Measurements from ENCODE around the gene FRMD4A.
A peak's percentile ranks its signal among the peaks of the same experiment; 100 is the strongest.
"Not testable (repeated sequence)": the region's sequence is repeated elsewhere in the genome, so short reads cannot be mapped to it uniquely, and the experiment has no call there.

FRMD4A gene

DNA sequence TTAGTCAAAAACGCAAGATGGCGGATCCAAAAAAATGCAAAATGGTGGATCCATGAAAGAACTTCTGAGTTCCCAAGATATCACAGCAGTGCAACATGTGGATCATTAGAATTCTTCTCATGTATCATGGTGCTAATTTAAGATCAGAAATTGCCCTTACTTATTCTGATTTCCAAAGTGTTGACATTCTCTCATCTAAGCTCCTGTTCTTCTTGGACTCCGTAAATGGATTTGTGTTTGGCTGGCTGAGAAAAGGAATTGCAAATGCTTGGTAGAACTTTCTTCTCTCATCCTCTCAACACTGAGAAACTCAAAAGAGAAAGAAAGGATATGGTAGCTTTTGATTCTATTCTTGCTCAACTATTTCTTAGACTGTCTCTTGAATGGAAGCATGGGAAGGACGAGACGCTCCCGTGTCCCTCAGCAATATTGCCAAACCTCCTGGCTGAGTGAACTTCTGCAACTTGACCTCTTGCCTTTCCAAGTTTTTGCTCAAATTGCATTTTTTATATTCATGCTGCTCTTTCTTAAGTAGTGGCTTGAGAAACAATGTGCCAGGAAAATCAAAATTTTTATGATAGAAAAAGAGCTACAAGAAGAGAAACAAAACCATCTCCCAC lies 44.7 kb downstream of the FRMD4A start:
- no peak for DNase-seq

DNA sequence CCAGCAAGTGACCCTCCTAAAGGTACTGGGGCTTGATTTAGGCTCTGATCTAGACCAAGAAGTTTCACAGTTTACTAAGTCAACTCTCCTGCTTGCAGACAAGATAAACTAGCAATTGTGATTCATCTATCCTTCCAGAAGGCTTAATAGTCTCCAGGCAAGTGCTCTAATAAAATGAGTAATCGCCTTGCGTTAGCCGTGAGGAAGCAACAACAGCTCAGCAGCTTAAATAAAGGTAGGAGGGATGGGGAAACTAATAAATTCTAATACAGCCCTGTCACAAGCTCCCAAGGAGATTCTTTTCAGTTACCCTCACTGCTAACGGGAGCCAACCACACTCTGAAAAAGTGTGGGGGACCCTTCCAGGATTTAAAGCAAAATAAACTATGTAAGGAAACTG lies 48.4 kb downstream of the FRMD4A start:
- DNase-seq, result no peak

DNA sequence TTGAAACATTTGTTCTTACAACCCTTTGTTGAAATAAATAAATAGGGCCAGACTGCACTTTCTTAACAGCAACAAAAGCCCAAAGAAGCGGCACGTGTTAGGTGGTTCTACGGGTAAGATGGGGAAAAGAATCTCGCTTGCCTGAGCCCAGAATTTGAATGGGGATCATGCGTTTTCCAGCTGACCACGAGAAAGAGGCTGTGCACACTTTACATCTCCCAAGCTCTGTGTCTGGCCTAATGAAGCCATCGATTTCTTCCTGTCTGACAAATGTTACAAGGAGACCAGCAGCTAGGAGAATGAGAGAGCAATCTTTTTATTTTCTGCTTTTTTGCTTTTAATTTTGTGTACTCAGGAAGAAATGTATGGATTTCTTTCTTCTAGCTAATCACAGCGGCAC lies 52.2 kb downstream of the FRMD4A start:
- no peak for DNase-seq

DNA sequence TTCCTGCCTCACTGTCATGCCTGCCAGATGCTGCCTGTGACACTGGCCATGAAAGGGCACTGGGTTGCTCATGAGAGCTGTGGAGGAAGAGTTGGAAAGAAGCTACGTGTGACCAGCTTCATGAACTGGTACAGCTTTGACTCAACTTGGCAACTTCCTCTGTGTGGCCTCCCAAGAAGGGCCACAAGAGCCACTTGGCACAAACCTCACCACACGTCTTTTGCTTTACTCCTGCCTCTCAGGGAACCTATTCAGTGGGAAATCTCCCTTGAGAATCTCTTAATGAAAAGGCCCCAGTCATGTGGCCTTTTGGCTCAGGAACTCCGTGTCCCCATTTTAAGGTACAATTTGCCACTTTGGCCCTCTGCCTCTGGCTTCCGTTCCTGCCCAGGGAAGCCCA lies 54.5 kb downstream of the FRMD4A start:
- peak; percentile 76 for DNase-seq

DNA sequence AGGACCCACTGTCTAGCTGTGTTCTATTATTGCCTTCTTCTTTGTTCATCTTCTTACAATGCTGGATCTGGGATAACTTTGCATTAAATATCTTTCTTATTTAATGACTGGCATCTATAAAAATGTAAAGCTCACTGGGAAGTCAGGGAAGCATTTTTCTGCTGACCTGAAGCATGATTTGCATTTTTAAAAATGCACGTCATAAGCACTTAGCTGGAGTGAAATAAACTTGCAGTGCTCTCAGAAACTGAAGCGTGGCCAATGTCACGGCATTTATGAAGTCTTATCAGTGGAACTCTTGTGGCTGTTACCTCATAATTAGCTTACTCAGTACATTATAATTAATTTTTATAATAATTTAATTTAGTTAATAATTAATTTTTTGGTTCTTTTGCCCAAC lies 59.1 kb downstream of the FRMD4A start:
- DNase-seq, result no peak

DNA sequence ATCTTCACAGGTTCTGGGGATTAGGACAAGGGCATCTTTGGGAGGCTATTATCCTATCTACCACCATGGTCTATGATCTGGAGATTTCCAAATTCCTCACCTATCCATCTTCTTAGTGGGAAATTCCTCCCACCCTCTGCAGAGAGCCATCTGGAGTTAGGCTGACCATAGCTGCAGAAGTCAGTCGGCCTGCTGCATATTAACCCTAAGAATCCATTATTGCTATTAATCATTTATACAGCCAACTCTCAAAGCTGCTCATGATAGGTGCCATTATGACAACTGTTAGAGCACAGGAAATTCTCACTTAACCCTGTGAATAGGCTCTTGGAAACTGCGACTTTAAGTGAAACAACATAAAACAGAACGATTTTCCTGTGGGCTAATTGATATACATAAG lies 60.4 kb downstream of the FRMD4A start:
- DNase-seq, result no peak

DNA sequence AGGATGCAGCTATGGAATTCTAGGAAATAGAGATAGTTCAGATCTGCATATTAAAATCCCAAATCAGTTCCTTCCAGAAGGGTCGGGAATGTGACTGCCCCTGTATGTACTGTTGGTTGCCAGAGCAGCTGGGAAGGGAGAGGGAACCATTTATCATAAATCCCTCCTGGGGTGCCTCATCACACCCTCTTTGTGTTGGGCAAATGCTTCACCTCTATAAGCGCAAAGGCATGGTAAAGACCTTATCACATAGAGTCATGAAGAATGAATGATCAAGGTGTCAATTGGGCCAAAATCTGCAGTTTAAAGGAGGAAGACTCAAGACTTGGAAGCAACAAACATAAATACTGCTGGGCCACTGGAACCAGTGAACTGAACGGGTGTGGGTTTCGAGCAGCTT lies 65.0 kb downstream of the FRMD4A start:
- DNase-seq, result no peak

DNA sequence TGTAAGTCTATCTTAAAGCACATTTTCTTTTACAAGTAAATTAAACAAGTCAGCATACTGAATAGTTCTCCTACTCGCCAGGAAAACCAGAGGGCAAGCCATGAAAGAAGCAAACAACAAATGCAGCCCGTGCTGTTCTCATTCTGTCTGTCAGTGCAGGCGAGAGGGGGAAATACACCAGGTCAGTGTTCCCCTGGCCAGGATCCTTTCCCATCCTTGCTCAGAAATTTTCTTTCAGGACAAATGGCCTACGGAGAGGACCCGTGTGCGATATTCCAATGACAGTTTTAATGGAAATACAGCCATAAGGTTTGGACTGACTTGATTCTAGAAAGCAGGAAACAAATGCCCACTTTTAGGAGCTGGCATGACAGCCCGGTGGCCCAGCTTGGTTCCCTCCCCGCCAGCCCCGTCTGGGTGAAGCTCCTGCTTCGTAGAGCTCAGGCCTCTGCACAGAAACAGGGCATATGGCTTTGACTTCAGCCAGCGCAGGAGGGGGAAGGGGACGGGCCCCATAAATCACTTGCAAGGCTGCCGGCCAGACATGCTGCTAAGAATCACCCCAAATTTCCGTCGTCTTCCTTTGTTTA lies 67.8 kb downstream of the FRMD4A start:
- no peak for DNase-seq

DNA sequence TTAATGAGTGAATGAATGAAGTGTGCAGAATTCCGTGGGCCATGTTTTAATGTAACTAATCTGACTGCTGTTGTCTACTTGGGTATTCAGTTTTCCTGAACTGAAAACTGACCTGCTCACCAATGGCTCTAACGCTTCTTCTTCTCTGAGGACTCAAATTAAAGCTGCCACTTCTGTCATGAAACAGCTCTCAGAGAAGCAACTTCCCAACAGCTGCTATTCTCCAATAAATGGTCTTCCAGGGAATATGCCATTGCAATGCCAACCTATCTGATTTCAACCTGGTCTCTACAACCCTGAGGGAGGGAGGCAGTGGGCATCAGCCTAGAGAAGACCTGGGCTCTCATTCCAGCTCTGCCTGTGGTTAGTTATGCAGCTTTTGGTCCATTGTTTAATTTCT lies 69.4 kb downstream of the FRMD4A start:
- no peak for DNase-seq

DNA sequence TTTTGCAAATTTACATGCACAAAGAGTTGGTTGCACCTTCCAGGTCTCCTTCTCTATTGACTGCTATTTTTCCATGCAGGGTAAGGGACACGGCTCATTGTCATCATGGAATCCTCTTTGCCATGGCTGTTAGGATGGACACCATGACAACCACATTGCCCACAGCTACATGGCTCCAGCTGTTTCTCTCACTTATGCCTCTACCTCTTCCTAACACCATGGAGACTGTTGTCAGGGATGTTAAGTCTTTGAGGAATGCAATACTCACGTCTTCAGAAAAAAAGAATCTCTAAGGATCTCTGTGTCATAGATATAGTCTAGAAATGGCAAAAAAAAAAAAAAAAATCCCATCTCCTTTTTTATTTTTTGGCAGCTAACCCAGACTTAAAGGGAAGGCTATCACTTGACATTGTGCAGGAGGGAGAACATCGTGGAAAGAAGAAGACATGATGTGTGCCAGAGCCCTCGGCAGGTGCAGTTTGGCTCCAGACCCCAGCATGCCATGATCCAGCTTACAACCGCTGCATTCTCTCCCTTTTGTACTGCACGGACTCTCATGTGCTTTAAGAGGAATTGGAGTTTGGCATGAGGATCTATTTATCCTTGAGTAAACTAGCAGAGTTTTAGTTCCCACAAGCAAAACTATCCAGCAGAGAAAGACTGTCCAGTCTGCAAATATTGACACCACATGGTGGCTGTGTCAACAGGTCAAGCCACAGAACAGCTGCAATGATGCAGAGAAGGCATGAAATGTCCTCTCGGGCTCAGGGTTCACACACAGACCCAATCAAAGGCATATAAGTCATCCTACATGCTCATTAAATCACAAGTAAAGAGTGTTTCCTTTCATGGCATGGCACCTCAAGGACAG lies 70.8 kb downstream of the FRMD4A start:
- no peak for DNase-seq

DNA sequence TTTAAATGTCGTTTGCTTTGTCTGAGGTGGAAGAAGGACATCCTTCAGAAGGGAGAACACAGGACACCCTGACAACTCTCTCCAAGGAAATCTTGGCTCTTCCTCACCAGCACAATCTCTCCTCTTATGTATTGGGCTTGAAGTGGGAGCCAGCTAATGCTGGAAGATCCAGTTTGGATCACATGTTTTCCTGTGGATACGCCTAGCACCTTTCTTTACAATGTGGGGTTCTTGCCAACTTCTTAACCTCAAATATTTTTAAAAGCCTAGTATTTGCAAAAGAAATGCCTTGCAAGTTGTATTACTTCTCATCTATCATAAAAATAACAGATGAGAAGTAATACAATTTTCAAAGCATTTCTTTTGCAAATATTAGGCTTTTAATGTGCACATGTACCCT lies 76.4 kb downstream of the FRMD4A start:
- no peak for DNase-seq

DNA sequence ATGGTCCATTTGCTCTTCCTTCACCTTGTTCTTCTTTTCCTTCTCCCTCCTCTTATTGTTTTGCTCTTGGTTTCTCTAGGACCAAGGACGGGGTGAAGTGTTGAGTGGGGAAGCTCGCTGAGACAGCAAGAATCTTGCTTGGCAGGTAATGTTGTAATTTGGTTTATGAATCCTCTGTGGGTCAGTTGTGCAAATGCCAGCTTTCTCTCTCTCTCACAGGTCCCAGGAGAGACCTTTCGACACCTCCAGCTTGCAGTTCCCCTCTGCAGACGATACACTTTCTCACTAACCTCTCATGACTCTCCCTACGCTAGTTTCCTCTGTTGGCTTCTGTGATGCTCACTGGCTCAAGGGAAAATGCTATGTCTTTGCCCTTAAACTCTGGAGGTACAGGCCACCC lies 77.0 kb downstream of the FRMD4A start:
- no peak for DNase-seq

DNA sequence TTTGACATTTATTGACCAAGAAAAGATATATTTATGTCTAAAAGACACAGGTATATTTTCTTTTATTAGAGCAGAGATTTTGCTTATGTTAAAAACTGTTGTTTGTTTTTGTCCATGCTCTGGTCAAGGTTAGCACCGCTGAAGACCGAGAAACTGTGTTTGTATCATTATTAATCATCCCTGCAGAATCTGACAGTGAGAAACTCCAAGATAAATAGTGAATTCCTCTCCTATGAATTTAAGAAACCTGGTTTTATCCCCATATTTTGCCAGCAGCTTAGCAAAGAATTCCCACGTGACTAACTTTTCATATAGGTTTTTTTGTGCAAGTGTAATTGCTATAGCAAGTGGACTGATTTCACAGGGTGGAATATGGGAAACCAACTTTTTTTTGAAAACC lies 77.6 kb downstream of the FRMD4A start:
- DNase-seq, result no peak

DNA sequence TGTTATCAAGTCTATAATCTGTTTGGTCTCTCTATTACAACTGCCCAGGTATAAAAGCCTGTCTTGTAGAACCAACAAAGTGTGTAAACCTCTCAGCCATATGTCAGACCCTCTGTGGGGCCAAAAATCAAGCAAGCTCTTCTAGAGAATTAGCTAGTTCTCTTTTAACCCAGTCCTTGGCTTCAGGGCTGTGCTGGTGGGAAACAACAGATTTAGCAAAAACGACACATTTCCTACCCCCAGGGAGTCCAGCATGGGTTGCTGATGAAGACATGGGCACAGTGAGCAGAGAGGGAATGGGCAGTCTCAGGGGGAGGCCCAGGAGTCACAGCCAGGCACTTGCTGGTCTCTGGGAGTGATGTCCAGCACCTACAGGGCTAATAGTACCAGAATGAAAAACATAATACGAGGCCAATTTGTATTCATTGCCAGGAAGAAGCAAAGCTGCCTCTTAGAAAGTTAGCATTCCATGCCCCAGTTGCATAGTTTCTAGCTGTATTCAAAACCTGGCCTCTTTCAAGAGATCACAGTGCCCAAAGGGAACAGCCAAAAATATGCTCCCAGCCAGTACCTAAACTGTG lies 80.1 kb downstream of the FRMD4A start:
- peak; percentile 29 for DNase-seq

DNA sequence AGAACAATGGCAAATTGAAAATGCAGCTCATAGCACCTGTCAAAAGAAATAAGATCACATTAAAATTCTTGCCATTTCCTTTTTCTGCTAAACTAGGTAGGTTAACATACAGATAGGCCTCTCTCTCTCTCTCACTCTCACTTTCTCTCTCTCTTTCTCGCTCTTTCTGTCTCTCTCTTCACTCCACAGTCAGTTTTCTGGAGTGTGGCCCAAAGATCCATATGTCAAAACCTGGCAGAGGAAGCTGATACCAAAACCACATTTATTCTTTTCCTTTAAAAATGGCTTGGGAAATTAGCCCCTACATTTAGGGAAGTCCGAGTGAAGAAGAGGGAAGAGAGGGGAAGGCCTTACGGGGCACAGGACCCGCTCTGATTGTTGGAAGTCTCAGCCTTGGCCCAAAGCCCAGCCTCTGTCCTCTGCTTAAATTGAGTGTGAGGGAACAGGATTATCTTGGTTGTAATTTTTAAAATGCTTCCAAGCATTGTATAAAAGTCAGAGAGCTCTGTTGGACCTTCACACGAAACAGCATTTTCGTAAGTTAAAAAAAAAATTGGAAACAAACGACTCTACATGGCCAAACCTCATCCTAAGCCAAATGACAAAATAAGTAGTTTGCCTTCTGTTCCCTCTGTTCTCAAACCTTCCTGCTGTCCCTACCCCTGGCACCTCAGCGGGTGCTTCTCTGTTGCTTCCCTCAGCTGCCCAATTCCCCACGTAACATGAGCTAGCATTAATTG lies 83.2 kb downstream of the FRMD4A start:
- DNase-seq, result no peak

DNA sequence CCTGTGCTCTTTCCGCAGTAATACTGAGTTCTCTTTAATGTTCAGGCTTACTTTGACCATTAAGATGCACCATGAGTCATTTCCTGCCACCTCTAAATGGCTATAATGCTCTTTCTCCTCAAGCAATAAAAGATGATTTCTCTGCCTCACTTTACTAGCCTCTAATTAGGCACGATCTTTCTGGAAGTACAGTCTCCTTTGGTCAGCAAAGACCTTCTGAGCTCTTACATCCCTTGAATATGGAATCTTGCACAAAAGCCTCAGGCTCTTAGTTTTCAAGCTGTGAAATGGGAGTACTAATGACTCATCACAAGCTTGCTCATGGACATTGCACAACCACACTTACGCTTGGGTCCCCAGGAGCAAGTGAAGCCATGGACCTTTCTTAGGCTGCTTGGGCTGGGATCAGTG lies 85.9 kb downstream of the FRMD4A start:
- DNase-seq, result no peak

DNA sequence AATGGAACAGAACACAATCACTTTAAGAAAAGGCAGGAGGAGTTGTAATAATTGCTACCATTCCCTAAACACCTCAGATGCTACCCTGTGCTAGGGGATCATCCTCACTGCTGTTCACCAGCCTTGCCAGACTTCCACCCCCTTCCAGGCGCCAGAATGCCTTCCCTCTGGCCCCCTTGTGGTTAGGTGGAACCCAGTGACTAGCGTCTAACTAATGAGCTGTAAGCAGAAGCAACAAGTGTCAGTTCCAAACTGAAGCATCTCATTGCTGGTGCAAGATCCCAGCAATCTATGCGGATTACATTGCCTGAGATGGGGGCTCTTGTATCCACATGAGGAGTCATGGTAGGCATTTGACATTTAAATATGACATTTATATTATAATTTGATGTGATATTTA lies 86.6 kb downstream of the FRMD4A start:
- DNase-seq, result no peak

DNA sequence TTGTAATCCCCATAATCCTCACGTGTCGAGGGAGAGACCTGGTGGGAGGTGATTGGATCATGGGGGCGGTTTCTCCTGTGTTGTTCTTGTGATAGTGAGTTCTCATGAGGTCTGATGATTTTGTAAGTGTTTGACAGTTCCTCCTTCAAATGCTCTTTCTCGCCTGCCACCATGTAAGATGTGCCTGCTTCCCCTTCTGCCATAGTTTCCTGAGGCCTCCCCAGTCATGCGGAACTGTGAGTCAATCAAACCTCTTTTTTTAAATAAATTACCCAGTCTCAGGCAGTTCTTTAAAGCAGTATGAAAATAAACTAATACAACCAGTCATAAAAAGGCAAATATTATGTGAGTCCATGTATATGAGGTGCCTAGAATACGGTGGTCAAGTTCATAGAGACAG lies 87.5 kb downstream of the FRMD4A start:
- DNase-seq, result no peak

DNA sequence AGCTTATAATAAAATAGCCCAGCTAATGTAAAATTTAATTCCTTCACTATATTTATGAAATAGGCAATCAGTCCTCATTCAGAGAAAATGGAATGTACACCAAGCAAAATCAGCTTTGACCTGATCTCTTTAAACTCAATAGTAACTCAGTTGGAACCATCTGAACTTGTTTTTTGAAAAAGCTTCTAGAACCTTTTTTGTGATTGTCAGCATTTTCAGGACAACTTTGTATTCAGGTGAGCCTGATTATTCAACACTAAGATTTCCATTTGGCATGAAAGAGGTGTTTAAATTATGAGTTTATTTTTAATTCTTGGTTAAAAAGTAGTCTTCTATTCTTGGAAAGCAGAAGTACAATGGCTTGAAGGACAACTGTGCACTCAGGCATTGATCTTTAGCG lies 89.5 kb downstream of the FRMD4A start:
- DNase-seq, result no peak

DNA sequence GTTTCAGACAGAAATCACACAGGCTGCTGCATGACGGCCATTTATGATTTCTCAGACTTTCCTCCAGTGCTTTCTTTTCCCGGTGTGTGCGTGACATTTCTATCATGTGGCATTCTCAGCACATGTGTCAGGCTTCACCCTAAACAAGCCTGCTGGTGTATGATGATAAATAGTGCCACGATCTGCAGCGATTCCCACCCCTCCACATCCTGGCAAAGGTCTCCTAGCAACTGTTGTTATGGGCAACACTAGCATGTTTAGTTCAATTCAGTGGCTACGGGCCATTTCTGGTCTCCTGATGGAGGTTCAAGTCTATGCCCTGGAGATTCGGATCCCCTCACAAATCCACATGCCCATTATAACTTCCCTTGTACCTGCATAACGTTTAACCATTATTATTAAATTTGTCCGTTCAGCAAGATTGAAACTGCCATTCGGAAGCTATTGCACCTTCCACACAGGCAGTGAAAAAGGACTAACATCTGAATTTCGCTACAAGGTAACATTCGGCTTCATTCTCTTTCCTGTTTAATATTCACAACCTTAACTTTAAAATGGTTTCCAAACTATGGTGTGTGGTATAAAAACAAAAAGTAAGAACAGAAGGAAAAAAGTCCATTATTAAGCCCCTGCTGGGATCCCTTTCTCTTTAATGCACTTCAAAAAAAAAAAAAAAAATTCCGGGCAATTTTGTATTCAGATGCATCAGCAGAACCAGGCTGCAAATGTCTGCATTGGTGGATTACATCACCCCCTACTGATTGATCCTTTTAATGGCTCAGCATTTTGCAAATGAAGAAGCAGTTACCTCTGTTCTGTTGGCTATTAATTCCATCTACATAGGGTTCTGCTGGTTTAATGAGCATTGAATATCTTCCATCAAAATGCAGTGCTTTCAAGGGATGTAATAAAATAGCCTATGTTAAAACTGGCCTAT lies 90.2 kb downstream of the FRMD4A start:
- DNase-seq, result no peak

DNA sequence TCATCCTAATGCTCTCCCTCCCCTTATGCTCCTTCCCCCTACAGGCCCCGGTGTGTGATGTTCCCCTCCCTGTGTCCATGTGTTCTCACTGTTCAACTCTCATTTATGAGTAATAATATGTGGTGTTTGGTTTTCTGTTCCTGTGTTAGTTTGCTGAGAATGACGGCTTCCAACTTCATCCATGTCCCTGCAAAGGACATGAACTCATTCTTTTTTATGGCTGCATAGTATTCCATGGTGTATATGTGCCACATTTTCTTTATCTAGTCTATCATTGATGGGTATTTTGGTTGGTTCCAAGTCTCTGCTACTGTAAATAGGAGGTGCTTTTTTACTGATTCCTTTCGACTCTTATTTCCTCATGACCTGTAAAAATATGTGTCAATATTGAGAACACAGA lies 92.1 kb downstream of the FRMD4A start:
- not testable (repeated sequence) for DNase-seq

DNA sequence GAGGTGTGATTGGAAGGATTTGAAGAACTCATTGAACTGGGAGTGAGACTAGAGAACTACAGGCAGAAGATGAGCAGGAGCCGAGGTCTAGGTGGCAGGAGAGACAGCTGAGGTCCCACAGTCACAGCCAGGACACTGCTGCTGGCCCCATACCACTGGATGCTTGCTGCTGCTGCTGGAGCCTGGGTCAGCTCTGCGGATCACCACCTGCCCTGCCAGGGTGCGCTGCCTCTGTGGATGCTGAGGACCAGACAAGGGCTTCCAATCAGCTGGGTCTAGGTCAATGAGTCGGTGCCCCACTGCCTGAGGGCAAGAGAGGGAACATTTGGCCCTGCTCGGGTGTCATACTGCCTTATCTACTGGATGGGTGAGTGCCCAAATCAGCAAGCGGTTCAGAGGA lies 94.4 kb downstream of the FRMD4A start:
- no peak for DNase-seq

Data from midbrain (tissue), 1 donor.